DND-41 (cell line): ENCODE measurements around the gene PTPRN2.

Experiments
- EZH2 ChIP-seq: IDR thresholded peaks from 3 replicates; pipeline ENCODE4 v1.6.1; 2012; ENCODE audit warnings: borderline replicate concordance, low read depth, mild to moderate bottlenecking, moderate library complexity, low read length, inconsistent platforms; ENCODE audit not compliant: severe bottlenecking
- TF ChIP-seq, protein P1 (sequence below): IDR thresholded peaks from 2 replicates; pipeline ENCODE4 v1.5.1; 2012; ENCODE audit warnings: borderline replicate concordance, low read length, moderate library complexity, mild to moderate bottlenecking; ENCODE audit not compliant: poor library complexity, severe bottlenecking; ENCODE audit errors: extremely low read depth

DNA sequence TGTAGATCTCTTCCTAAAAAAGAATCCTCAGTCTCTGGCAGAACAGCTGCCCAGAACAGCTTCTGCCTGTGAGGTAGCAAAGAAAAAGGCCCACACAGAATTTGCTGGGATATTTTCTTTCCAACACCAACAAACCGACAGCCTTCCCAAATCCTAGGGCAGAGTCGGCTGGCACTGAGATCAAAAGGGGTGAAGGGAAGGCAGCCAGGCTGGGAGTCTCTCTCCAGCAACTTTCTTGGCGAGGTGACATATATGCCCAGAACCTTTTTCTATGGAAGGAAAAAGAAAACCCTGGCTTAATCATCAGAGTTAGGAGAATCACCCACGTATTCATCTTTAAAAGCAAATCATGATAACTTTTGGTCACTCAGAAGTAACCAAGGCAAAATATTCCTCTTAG is 971.2 kb downstream of the PTPRN2 start:
- TF ChIP-seq, protein P1, sequence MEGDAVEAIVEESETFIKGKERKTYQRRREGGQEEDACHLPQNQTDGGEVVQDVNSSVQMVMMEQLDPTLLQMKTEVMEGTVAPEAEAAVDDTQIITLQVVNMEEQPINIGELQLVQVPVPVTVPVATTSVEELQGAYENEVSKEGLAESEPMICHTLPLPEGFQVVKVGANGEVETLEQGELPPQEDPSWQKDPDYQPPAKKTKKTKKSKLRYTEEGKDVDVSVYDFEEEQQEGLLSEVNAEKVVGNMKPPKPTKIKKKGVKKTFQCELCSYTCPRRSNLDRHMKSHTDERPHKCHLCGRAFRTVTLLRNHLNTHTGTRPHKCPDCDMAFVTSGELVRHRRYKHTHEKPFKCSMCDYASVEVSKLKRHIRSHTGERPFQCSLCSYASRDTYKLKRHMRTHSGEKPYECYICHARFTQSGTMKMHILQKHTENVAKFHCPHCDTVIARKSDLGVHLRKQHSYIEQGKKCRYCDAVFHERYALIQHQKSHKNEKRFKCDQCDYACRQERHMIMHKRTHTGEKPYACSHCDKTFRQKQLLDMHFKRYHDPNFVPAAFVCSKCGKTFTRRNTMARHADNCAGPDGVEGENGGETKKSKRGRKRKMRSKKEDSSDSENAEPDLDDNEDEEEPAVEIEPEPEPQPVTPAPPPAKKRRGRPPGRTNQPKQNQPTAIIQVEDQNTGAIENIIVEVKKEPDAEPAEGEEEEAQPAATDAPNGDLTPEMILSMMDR: no peak
- TF ChIP-seq EZH2: no peak
